Suprapubic skin (tissue), 4 donors: ENCODE data around the gene ZNF836.

Source experiments
- CTCF ChIP-seq, 2 donors: fragments of 200-600 bp in 1 of 2; fragments of 450-650 bp in 1 of 2; sonication (generic) in 1 of 2; IDR thresholded peaks; one replicate each; pipeline ENCODE4 v1.5.1; 2016 to 2019; ENCODE audit warnings: antibody characterized with exemption in 2 of 2, mild to moderate bottlenecking in 1 of 2, moderate library complexity in 1 of 2
- POLR2A ChIP-seq, 2 donors: fragments of 450-650 bp; IDR thresholded peaks; one replicate each; pipeline ENCODE4 v1.6.1; 2017; ENCODE audit warnings: antibody characterized with exemption in 2 of 2, mild to moderate bottlenecking in 2 of 2, moderate library complexity in 2 of 2
- POLR2AphosphoS5 ChIP-seq, 3 donors: sonication (generic); formaldehyde crosslinking; IDR thresholded peaks; one replicate each; pipeline ENCODE4 v1.6.1; 2017; ENCODE audit warnings: antibody characterized with exemption in 3 of 3

- no peak for TF ChIP-seq CTCF (IDR thresholded peaks at IDR 0.05)
- no peak for TF ChIP-seq POLR2A (IDR thresholded peaks at IDR 0.05)
- no peak for TF ChIP-seq POLR2AphosphoS5 (IDR thresholded peaks at IDR 0.05)
These were observed 19.3 kb upstream of the ZNF836 start for GRCh38 chr19:52190487-52191293.
